ENCODE measurements around the gene HECA.
"Not testable (repeated sequence)": the region's sequence is repeated elsewhere in the genome, so short reads cannot be mapped to it uniquely, and the experiment has no call there.

GRCh38 chr6:139122823-139123222 is 12.1 kb upstream of the HECA start:
- TF ChIP-seq CTCF (conservative IDR thresholded peaks at IDR 0.05; ENCODE audit: low read depth, low read length); EZH2 (IDR thresholded peaks at IDR 0.05; ENCODE audit: low read length, unreplicated experiment): not testable (repeated sequence)

Data from PC-3 (cell line).